C1 segment of cervical spinal cord (tissue), 14 donors: ENCODE results near the gene CTDSP1.
A peak's percentile ranks its signal among the peaks of the same experiment; 100 is the strongest.

Experiments used
- DNase-seq, 14 donors: peaks; one replicate each; lab custom pipeline; 2025; lab: John Stamatoyannopoulos, UW

CTDSP1 gene

DNA sequence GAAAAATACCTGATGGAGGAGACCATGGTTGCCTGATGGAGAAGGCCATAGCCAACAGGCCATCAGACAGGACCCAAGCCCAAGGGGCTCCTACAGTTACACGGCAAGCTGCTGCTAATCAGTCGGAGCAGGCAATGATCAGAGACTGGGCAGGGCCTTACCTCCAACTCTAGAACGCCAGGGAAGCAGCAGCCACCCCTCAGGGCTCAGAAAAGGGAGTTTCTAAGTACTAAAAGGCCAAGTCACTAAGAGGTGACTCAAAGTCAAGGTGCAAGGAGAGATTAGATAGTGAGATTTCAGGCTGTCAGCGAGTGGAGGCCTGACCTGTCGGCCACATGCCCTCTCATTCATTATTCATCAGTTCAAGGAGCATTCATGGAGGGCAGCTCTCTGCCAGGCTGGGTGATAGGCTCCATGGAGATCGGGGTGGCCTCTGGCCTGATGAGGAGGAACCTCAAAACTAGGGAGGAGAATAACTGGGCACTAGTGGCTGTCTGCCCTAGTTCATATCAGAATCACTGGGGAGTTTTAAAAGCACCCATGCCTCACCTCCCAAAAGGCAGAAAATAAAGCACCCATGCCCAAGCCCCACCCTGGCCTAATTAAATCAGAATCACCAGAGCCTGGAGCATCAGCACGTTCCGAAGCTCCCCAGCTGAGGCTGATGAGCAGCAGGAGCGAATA lies 22.9 kb downstream of the CTDSP1 start:
- no peak for DNase-seq

GRCh38 chr2:218423584-218423983 lies 23.9 kb downstream of the CTDSP1 start:
- DNase-seq: no peak

DNA sequence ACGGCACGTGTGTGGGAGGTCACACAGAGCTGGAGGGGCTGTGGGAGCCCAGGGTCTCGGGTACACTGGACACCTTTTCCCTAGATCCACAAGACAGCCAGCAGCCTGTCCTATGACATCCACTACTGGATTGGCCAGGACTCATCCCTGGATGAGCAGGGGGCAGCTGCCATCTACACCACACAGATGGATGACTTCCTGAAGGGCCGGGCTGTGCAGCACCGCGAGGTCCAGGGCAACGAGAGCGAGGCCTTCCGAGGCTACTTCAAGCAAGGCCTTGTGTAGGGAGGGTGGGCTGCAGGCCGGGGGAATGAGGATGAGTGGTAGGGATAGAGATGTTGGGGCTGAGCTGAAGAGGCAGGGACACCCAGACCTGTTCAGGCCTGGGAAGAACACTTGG lies 25.9 kb downstream of the CTDSP1 start:
- DNase-seq: no peak

DNA sequence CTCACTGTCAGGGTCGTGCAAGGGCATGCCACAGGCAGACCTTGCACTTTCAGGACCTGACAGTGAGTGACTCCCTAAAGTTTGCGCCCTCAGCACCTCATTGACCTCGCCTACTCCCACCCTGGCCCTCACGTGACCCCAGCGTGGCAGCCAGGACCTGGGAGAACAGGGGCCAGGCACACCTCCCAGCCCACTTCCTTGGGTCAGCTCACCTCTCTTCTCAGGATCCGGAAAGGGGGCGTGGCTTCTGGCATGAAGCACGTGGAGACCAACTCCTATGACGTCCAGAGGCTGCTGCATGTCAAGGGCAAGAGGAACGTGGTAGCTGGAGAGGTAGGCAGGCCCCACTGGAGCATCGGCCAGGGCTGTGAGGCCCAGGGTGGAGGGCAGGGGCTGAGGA lies 28.1 kb downstream of the CTDSP1 start:
- DNase-seq: no peak

- no peak for DNase-seq
Measured at GRCh38 chr2:218428846-218429558, 29.3 kb downstream of the CTDSP1 start.

DNA sequence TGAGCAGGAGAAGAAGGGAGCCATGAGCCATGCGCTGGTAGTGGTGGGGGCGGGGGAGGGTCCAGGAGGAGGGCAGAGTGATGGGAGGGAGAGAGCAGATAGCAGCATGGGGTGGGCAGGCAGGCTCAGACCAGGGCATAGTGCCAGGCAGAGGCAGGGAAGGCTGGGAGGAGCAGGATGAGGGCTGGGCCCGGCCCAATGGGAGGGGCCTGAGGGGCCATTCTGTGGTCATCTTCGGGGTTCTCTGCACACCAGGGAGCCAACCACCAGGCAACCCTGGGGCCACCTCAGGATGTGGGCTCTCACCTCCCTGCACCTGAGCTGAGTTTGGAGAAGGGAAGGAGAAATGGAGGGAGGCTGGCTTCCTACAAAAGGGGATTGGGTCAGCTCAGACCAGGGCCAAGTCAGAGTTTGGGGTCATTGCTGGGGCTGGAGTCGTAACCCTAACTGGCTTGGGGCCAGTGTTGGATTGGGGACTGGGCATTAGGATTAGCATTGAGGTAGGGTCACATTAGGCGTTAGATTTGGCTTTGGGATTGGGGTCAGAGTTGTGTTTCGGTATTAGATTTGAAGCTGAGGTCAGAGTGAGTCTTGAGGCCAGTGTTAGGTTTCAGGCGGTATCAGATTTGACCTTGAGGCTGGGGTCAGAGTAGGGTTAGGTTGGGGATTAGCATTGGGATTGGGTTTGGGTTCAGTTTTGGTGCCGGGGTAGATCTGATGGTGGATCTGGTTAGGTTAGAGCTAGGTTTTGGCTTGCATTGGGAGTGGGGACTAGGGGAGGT lies 30.4 kb downstream of the CTDSP1 start:
- DNase-seq: no peak

DNA sequence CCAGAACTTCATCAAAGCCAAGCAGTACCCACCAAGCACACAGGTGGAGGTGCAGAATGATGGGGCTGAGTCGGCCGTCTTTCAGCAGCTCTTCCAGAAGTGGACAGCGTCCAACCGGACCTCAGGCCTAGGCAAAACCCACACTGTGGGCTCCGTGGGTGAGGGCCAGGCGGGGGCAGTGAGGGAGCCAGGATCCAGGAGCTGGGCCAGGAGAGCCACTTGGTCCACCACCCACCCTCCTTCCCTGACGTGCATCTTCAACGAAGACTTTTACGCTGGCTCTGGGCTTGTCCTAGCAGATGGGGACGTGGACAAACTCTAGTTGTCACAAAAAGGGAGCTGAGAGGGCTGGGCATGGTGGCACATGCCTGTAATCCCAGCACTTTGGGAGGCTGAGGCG lies 31.1 kb downstream of the CTDSP1 start:
- DNase-seq: no peak

DNA sequence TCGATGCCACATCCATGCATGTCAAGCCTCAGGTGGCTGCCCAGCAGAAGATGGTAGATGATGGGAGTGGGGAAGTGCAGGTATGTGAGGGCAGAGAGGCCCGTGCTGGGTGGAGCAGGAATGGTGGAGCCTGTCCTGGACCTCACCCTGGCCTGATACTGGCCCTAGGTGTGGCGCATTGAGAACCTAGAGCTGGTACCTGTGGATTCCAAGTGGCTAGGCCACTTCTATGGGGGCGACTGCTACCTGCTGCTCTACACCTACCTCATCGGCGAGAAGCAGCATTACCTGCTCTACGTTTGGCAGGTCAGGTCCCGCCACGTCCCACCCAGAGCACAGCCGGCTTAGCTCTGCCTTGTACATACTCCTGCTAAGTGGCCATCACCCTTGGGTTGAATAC lies 32.2 kb downstream of the CTDSP1 start:
- DNase-seq: no peak

- DNase-seq: no peak
Measured at GRCh38 chr2:218432676-218433365, 33.2 kb downstream of the CTDSP1 start.

GRCh38 chr2:218434456-218434855 lies 34.8 kb downstream of the CTDSP1 start:
- no peak for DNase-seq

DNA sequence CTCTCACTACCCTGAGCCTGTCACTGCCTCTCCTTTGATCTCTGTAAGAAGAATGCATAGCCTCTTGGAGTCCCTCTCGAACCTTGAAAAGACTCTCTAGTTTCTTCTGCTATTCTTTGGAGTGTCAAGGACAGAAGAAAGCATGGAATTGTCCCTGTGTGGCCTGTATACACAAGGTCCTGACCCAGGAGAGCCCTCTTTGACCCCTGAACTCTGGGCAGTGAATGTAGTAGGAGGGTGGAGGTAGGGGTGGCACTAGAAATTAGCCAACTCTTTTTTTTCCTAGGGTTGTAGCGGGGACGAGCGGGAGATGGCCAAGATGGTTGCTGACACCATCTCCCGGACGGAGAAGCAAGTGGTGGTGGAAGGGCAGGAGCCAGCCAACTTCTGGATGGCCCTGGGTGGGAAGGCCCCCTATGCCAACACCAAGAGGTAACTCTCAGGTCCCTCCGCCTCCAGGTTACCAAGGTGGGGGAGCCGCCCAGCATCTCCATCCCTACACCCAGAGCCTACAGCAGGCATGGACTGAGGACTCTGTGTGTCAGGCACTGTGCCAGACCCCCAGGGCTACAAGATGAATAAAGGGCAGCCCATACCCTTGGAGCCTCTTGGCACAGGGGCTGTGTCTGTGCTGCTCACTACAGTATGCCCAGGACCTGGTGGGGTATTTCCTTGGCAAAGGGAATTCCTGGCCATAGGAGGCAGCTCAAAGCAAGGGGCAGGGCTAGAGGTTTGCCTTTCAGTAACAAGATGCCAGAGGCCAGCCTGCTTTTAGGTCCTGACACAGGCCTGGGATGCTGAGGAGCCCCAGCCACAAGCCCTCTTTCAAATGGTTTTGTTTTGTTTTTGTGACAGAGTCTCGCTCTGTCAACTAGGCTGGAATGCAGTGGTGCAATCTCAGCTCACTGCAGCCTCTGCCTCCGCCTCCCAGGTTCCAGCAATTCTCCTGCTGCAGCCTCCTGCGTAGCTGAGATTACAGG lies 35.6 kb downstream of the CTDSP1 start:
- no peak for DNase-seq

DNA sequence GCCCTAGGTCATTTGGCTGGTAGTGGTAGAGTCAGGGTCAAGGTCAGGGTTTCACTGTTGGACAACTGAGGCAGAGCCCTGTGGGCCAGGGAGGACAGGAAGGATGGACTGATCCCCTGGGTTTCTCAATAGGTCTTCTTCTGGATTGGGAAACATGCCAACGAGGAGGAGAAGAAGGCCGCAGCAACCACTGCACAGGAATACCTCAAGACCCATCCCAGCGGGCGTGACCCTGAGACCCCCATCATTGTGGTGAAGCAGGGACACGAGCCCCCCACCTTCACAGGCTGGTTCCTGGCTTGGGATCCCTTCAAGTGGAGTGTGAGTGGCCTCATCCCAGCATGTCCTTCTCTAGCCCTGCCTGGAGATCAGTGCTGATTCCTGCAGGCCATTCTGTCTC lies 37.3 kb downstream of the CTDSP1 start:
- no peak for DNase-seq

- no peak for DNase-seq
Measured at GRCh38 chr2:218437969-218438368, 38.3 kb downstream of the CTDSP1 start.

GRCh38 chr2:218438596-218438995 lies 38.9 kb downstream of the CTDSP1 start:
- DNase-seq: peak in 1 of 14 donors; percentile 64

- no peak for DNase-seq
Measured at GRCh38 chr2:218444692-218445357, 45.2 kb downstream of the CTDSP1 start.

- no peak for DNase-seq
Measured at GRCh38 chr2:218445602-218446001, 45.9 kb downstream of the CTDSP1 start.

- DNase-seq: no peak
Measured at GRCh38 chr2:218446547-218446946, 46.9 kb downstream of the CTDSP1 start.

GRCh38 chr2:218447072-218447471 lies 47.4 kb downstream of the CTDSP1 start:
- DNase-seq: no peak

- no peak for DNase-seq
Measured at GRCh38 chr2:218448934-218449333, 49.3 kb downstream of the CTDSP1 start.

- no peak for DNase-seq
Measured at GRCh38 chr2:218452079-218452478, 52.4 kb downstream of the CTDSP1 start.
